Activated CD4-positive, alpha-beta T cell treated with anti-CD3 and anti-CD28 coated beads, Interleukin-2, Interleukin-6, amounts not matched to agents 100 ng/mL and 50 ng/mL, durations not matched to agents 16 hours and 8 hours (primary cell): Measurements from ENCODE around the gene TMSB4X.
"Not testable (repeated sequence)": the region's sequence is repeated elsewhere in the genome, so short reads cannot be mapped to it uniquely, and the experiment has no call there.

ENCODE experiments used
- DNase-seq: peaks from one replicate; pipeline ENCODE4 v3.0.0-alpha.2; 2020

TMSB4X gene

DNA sequence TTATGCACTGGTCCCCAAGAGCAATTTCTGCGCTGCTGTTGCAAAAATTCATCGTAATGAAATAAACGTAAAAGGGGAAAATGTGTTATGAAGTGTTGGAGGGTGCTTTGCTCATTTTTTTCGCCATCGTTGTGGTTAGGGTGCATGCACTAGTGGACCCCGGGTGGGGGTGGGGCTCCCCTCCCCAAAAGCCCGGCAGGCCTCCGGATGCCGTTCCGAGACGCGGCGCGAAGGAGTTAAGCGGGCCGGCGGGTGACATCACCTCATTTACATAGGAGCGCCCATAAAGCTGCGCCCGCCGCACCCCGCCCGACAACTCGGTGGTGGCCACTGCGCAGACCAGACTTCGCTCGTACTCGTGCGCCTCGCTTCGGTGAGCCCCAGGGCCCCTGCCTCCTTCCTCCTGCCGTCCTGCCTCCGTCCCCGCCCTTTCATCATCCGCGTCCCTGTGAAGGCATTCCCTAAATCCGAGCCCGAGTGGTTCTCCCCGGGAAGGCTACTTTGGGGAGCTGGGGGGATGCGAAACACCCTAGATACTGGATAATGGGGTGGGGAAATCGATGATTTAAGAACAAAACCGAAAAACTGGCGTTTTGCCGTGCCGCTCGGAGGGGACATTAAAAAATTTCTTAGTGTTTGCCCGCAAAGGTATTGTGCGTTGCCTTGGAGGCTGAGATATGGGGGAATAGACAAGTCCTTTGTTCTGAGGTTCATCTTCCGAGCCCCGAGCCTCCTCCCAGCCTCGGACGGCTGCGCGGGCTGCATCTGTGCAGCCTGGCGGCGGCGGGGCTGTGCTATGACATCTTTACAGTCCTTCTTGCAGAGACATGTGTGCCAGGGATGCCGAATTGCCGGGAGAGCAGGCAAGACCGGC is at the start of gene TMSB4X:
TMSB4X (plus strand) TSS at position 315 of the 874 bp plus-strand sequence.
- DNase-seq: peak; percentile 91

DNA sequence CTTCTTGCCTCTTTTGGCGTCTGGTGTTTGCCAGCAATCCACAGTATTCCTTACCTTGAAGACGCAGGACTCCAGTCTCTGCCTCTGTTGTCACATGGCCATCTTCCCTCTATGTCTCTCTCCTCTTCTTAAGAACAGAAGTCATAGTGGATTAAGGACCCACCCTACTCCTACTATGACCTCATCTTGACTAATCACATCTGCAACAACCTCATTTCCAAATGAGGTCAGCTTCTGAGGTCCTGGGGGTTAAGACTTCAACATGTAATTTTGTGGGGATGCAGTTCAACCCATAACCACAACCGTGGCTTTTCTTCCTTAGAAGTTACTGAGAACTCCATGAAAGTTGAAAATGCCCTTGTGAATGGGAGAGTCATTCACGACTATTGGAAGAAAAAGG is 45.2 kb upstream of the TMSB4X start:
- DNase-seq: no peak

DNA sequence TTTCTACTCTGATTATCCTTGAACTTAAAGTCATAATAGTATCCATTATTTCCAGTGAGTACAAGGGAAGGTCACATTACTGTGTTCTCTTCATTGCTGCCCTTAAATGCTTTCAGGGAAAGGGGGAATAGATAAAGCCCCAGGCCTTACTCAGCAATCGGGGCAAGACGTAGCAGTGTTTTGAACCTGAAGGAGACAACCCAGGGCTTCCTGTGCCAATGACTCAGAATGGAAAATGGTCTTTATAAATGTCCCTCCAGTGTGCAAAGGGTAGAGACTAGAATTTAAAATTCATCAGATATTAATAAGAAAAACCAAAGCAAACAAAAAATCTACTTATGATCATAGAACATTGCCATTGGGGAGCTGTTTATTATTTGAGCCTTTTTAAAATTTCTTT is 44.8 kb upstream of the TMSB4X start:
- no peak for DNase-seq

DNA sequence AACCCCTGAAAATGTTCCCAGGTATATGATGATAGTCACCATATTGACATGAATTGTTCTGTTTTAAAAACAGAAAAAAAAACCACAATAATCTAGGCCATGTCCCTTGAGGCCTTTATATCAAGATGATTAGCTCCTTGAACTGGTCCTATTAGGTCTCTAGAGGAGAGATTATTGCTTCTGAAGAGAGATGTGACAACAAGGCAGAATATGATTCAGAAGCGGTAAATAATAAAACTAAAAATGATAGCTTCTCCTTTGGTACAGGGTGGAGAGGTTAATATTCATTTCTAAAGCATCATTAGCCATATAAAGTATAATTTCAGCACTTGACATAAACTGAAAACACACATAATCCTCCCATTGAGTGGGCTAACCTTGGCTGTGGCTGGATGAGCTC is 42.7 kb upstream of the TMSB4X start:
- no peak for DNase-seq

DNA sequence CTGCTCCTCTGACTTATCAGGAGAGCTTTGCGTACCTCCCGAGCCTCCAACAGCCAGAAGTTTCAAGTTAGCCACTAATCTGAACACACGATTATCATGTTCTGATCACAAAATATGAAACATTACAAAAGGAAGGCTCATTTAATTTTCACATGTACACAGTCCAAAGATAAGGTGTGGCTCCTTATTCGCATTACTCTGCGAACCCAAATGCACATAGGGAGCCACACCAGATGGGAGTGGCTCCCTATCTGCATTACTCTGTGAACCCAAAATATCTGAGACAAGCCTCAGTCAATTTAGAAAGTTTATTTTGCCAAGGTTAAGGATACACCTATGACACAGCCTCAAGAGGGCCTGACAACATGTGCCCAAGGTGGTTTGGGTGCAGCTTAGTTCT is 40.1 kb upstream of the TMSB4X start:
- no peak for DNase-seq

DNA sequence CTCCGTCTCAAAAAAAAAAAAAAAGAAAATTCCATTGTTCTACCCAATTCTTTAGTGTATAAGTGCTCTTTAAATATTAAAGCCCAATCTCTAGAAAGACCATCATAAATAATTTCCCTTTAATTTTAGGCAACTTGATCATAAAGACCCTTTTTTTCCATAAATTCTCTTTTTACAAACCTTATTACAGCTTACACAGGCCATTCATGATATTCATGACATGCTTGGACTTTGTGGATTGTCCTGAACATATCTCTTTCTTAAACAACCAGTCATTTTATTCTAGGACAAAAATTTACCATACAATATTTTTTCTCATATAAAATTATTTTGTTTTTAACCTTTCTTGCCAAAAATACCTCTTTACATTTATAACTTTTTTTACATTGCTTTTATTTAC is 38.0 kb upstream of the TMSB4X start:
- DNase-seq: no peak

DNA sequence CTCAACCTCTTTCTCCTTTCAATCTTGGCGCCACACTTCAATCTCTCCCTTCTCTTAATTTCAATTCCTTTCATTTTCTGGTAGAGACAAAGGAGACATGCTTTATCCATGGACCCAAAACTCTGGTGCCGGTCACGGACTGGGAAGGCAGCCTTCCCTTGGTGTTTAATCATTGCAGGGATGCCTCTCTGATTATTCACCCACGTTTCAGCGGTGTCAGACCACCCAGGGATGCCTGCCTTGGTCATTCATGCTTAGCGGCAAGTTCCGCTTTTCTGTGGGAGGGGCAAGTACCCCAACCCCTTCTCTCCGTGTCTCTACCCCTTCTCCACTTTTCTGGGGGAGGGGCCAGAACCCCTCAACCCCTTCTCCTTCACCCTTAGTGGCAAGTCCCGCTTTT is 34.4 kb upstream of the TMSB4X start:
- DNase-seq: not testable (repeated sequence)

DNA sequence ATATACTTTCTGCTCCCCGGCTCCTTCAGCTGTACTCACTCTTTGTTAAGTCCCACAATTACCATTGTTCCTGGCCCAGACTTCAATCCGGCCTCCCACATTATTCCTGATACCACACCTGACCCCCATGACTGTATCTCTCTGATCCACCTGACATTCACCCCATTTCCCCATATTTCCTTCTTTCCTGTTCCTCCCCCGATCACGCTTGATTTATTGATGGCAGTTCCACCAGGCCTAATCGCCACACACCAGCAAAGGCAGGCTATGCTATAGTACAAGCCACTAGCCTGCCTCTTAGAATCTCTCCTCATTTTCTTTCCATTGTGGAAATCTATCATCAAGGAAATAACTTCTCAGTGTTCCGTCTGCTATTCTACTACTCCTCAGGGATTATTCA is 31.3 kb upstream of the TMSB4X start:
- not testable (repeated sequence) for DNase-seq

DNA sequence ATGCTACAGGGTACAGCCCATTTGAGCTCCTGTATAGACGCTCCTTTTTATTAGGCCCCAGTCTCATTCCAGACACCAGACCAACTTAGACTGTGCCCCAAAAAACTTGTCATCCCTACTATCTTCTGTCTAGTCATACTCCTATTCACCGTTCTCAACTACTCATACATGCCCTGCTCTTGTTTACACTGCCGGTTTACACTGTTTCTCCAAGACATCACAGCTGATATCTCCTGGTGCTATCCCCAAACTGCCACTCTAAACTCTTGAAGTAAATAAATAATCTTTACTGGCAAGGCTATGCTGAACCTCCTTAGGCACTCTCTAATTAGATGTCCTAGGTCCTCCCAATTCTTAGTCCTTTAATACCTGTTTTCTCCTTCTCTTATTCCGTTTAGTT is 30.5 kb upstream of the TMSB4X start:
- not testable (repeated sequence) for DNase-seq

DNA sequence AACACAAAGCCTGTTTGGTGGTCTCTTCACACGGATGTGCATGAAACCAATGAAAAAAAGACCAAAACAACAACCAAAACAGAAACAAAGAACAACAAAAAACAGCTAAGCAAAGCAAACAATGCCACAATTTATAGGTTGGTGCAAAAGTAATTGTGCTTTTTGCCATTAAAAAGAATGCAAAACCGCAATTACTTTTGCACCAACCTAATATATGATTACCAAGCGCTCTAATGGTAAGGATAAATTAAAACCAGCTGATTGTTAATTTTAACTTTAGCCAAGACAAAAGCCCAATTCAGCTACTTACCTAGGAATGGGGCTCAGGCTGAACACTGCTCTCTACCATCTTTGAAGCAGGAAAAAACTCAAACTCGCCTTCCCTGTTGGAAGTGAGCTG is 29.4 kb upstream of the TMSB4X start:
- no peak for DNase-seq

DNA sequence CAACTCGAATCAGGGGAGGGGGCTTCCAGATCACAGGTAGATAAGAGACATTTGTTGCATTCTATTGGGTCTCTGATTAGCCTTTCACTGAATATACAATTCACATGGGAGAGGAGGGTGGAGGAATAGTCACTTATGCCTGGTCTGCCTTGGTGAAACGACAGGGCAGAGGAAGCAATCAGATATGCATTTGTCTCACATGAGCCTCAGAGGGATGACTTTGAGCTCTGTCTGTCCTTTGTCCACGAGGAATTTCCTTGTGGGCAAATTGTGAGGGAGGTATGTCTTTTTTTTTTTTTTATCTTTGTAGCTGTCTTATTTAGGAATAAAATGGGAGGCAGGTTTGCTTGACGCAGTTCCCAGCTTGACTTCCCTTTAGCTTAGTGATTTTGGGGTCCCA is 28.5 kb upstream of the TMSB4X start:
- no peak for DNase-seq

DNA sequence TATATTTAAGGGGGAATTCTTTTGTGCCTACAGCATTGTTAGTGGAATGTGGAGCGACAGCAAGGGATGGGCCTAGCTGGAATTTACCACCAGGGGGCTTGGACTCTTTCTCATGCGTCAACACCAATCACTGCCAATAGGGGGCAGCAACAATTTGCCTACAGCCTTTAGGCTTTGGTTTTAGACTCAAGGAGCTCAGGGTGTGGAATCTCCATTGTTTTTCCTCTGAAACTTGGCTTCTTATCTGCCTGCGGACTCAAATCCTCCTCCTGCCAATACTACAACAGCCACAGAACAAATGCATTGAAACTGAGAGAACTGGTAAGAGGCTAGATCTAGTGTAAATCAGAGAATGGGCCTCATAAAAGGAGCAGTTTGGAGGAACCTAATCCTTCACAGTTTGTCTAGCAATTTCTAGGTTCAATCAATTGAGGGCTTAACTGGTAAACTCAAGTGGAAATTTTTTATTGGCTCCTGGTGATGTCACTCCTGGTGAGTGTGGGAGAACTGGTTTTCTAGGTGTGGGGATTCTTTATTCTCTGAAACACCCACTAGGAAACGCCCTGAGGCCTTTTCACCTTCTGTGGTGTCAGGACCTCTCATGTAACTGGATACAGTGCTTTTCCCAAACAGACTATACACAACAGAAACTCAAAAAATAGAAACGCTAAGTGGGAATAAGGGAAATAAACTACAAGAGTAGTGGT is 27.9 kb upstream of the TMSB4X start:
- peak; percentile 91 for DNase-seq

DNA sequence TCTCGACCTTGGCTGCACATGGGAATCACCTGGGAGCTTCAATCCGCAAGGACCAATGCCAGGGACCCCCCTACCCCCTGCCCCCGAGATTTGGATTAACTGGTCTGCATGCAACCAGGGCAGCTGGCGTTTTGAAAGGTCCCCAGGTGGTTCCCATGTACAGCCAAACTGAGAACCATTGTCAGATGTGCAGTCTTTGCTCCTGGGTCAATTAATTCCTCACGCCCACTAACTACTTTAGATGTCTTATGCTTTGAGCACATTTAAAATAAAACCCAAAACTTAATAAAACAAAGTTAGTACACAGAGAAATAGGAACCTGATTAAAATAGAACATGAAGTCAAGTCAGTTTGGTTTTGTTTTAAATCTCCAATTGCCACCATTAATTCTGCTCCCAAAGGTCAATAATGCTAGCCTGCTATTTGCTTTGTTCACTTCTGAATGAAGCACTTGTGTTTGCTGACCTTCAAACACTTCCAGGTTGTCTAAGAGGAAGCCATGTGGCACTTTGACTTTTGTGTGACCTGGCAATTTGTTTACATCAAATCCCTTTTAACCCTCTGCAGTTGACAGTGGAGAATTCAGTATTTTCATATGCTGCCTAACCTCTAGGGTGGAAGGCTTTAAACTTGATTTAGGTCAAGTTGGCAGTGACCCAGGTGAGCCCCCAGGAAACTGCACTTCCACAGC is 27.2 kb upstream of the TMSB4X start:
- no peak for DNase-seq

DNA sequence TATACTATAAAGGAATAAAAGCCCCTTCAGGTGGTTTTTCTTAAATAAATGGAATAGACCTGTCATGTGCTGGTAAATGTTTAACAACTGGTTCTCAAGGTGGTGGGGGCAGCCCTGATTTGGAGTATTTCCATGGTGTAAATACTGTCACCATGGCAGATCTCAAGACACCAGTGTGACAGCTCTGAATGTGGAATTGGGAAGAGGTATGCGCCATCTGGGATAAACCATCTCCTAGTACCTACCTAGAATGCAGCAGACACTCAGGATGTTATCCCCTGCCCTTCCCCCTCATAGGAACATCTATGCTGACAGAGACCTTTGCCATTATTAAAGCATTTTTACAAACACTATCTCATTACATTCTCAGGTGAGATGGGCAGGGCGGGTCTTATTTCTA is 26.4 kb upstream of the TMSB4X start:
- DNase-seq: no peak

DNA sequence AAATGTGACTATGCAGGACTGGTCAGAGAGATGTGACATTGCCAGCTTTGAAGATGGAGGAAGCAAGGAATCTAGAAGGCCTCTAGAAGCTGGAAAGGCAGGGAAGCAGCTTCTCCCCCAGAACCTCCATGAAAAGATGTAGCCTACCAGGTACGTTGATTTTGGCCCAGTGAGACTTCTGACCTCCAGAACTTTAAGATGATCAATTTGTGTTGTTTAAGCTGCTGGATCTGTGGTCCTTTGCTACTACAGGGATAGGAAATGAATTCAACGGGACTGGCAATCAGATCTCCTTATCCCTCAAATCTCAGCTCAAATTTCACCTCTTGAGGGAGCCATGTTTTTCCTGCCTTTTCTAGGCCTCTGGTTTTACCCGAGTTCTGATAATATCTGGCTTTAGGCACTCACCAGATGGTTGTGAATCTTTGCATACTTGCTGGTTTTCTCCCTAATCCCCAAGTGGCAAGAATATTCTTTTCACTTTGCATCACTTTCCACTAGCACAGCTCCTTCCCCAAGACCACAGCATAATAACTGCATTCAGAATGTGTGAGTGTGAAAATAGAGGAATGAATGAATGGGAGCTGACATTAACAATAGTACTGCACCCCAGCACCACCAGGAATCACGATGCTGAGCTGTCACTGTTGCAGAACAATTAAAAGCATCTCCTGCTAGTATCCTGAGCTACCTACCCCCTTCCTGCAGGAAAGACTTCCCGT is 25.5 kb upstream of the TMSB4X start:
- DNase-seq: no peak

DNA sequence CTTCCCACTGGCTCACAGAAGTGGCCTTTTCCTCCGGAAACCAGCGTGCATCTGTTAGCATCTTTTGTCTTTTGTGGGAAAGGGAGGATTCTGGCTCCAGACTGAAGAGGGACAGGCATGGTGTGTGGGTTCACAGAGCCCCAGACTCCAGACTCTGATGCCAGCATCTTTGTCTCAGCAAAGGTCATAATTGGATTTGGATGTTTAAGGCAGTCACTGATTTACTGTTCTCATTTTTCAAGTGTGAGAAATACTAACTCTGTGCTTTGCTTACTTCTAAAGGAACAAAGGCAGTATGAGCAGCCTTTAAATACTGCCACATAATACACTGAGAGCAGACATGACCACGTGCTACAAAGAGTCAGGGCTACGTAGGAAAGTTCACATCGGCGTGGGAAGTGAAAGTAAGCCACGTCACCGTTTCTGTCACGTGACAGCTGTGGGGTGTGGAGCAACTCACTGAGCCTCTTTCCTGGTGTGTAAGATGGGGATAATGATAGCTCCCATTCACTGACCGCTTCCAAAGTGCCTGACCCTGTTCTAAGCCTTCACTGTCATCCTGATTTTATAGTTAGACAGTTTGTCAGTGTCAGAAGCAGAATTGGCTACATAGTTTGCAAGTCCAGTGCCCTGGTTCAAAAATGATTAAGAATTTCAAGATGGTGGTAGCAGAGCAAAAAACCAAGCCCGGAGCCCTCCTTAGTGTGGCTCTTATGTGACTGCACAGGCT is 24.8 kb upstream of the TMSB4X start:
- peak; percentile 91 for DNase-seq

DNA sequence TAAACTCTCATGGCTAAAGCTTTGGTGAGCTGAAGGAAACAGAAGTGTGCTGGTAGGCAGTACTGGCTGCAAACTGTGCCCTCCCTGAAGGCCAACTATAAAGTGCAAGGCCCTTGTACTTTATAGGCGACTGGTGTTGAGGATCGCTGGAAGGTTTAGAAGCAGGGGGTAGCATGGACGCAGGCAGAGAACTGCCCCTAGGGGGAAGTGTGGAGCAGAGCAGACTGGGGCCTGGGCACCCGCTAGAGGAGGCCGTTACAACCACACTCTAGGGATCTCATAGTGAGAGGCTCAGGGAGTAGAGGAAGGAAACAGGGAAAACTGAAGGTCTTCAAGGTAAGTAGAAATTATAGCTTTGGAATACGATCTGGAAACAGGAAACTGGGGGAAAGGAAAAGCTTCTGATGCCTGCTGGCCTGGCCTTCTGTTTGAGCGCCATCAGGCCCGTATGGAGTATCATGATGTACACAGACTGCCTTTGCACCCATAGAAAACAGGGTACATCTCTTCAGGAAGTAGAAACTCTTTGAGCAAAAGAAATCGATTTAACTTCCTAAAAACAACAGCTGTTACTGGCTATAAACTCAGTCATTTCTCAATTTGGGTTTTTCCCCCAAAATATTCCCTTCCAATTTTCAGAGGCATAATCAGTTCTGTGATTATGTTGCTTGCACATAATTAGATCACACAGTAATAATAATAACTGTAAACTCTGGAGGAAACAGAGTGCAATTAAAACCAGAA is 23.9 kb upstream of the TMSB4X start:
- peak; percentile 85 for DNase-seq

DNA sequence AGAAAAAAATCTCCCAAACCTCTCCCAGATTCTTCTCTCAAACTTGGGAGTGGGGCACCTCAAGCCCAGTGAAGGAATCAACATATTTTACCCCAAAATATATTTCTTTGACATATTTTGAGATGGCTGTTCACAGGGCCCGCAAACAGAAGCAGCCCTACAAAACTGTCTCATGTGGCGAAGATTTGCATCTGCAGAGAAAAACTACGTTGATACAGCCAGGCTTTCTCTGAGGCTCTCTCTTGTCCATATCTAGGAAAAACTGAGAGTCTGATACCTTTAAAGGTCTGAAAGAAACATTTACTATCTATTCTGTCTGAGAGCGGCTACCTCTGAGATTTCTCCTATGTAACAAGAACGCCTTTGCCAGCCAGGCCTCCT is 23.3 kb upstream of the TMSB4X start:
- DNase-seq: no peak

DNA sequence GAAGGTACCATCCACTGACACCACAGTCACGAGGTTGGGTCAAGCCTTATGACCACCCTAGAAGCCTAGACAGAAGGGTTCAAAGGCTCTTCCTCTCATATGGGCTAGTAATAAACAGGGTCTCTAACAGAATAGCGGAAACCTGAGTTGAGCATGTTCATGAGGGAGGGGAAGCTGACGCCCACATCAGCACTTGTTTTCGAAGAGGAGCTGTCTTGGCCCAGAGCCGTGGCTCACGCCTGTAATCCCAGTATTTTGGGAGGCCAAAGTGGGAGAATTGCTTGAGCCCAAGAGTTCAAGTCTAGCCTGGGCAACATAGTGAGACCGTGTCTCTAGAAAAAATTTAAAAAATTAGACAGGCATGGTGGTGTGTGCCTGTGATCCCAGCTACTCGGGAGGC is 21.5 kb upstream of the TMSB4X start:
- DNase-seq: no peak

DNA sequence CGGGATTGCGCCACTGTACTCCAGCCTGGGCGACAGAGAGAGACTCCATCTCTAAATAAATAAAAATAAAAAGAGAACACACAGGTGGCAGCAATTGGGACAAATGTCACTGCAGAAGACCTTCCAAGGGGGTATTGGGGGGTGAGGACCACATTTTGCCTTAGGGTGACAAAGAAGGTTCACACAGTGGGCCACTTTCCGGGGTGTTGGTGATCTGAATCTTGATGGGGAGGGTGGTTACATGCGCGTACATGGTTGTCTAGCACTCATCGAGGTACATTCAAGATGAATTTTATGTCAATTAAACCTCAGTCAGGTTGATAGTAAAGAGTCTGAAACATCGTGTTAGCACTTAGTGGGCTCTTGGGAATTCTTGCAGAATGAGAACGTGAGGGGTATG is 20.5 kb upstream of the TMSB4X start:
- no peak for DNase-seq

DNA sequence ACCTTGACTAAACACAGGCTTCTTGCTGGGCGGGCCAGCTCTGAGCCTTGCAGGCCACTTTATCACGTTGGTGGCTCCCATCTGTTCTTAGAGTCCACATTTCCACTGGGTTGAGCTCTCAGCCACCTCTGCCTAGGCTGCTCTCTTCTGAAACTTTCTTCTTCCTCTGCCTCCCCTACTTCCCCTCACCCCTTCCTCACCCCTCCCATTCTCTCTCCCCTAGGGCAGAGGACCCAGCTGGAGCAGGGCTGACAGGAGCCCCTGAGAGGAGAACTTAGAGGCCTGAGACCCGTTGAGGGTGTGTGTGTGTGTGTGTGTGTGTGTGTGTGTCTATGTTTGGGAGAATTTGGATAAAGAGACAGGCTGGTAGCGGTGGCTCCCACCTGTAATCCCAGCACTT is 19.9 kb upstream of the TMSB4X start:
- no peak for DNase-seq
